ENCODE measurements around the gene PGA5. TPM values are rescaled to one million over a fixed set of nuclear protein-coding genes. Genes with fewer than 3 reads are reported as not detected.

Gene PGA5
- polyA plus RNA-seq, 1 donor from 2014 or later: not detected

DNA sequence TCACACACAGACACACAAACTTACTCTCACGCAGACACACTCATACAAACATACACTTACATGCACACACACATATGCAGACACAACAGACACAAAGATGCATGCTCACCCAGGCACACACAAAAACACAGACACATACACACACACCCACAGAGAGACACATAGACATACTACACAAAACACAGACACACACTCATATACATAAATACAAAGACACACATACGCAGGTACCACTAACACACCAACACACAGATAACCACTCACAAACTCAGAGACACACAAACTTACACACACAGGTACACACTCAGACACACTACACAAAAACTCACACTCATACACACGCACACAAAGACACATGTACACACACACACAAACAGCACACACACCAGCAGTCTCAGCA is 31.8 kb downstream of the PGA5 start:
- Mint-ChIP-seq H3K4me3 (no peak overlapping the region), H3K27ac (no peak overlapping the region), H3K27me3 (no peaks in the 10 kb centered on the region)

DNA sequence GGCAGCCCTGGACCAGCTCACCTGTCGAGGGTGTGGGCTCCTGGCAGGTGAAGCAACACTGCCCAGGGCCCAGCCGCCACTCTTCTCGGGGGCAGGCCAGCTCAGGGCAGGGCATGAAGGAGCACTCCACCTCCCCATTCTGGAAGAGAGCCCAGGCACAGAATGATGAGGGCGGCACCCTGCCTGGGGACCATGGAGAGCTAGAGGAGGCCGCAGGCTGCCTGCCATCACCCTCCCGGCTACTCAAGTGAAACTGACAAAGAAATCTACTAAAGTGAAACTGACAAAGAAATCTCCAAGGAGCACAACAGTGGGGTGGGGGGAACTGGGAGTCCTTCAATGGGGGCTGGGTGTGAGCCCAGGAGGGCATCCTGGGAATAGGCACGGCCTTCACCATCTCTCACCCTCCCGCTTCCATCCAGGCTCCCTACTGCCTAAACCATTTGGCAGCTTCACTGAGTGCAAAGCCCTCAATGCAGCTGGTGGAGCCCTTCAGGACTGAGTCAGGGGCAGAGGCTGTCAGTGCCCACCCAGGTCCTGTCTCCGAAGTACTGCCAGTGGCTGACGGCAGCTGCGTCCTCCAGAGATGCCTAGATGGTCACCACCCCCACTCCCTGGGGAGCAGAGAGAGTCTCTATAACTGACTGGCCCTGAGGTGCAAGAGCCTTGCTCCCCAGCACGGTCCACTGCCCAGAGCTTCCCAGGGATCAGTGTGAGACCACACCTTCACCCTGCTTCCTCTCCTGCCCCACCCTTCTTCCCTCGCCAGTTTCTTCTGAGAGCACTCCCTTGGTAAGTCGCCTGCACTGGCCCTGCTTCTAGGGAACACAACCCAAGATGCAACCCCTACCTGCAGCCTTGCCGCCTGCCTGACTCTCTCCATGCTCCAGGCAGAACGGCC is 32.5 kb downstream of the PGA5 start:
- no peak overlapping the region for H3K4me3 Mint-ChIP-seq
- no peak overlapping the region for H3K27ac Mint-ChIP-seq
- H3K36me3 Mint-ChIP-seq: no peaks in the 10 kb centered on the region
- no peaks in the 10 kb centered on the region for H3K9me3 Mint-ChIP-seq
- peaks cover 0 to 2% (median 0%) of the 10 kb centered on the region in 3 donors for H3K4me1 Mint-ChIP-seq
- no peaks in the 10 kb centered on the region for H3K27me3 Mint-ChIP-seq

More for the DNA sequence above, 31.8 kb downstream of the PGA5 start:
- Mint-ChIP-seq H3K4me1 (peaks cover 0 to 2% (median 0%) of the 10 kb centered on the region in 3 donors), H3K36me3 (no peaks in the 10 kb centered on the region), H3K9me3 (no peaks in the 10 kb centered on the region)

- H3K27ac Mint-ChIP-seq: no peak overlapping the region
Measured at GRCh38 chr11:61274084-61274483, 33.1 kb downstream of the PGA5 start.

GRCh38 chr11:61275191-61275590 is 34.2 kb downstream of the PGA5 start:
- no peaks in the 10 kb centered on the region for H3K36me3 Mint-ChIP-seq
- no peak overlapping the region for H3K4me3 Mint-ChIP-seq
- no peaks in the 10 kb centered on the region for H3K9me3 Mint-ChIP-seq
- no peaks in the 10 kb centered on the region for H3K4me1 Mint-ChIP-seq
- H3K27me3 Mint-ChIP-seq: no peaks in the 10 kb centered on the region
- no peak overlapping the region for H3K27ac Mint-ChIP-seq

More at GRCh38 chr11:61274084-61274483, 33.1 kb downstream of the PGA5 start:
- no peaks in the 10 kb centered on the region for H3K9me3 Mint-ChIP-seq
- no peaks in the 10 kb centered on the region for H3K27me3 Mint-ChIP-seq
- H3K4me1 Mint-ChIP-seq: no peaks in the 10 kb centered on the region
- H3K4me3 Mint-ChIP-seq: no peak overlapping the region
- no peaks in the 10 kb centered on the region for H3K36me3 Mint-ChIP-seq

- no peaks in the 10 kb centered on the region for H3K4me1 Mint-ChIP-seq
- no peaks in the 10 kb centered on the region for H3K9me3 Mint-ChIP-seq
- H3K27me3 Mint-ChIP-seq: no peaks in the 10 kb centered on the region
- H3K27ac Mint-ChIP-seq: no peak overlapping the region
- no peaks in the 10 kb centered on the region for H3K36me3 Mint-ChIP-seq
- no peak overlapping the region for H3K4me3 Mint-ChIP-seq
Measured at GRCh38 chr11:61277186-61278000, 36.4 kb downstream of the PGA5 start.

DNA sequence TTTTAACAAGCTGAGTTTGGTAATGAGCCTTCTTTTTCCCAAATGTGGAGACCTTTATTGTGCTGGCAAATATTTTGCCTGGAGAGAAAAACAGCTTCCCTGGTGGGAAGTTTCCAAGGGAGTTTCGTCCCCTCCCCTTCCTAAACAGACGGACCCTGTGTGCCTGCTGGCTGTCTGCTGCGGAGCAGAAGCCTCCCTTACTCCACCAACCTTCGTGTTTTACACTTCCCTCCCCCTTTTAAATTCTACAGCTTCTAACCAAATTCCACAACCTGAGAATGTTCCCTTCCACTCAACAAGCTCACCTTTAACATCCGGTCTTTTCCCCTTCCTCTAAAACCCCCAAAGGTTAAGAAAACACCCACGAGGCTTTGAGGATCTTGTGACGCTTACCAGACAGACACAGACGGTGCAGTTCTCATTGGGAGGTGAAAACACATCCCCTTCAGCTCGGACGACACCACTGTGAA is 37.1 kb downstream of the PGA5 start:
- Mint-ChIP-seq H3K4me3 (no peak overlapping the region), H3K36me3 (no peaks in the 10 kb centered on the region), H3K4me1 (no peaks in the 10 kb centered on the region), H3K27me3 (no peaks in the 10 kb centered on the region), H3K27ac (no peak overlapping the region), H3K9me3 (no peaks in the 10 kb centered on the region)

- Mint-ChIP-seq H3K27me3 (no peaks in the 10 kb centered on the region), H3K36me3 (peaks cover 2% of the 10 kb centered on the region), H3K9me3 (no peaks in the 10 kb centered on the region), H3K27ac (no peak overlapping the region), H3K4me3 (peak overlapping the region in 1 of 4 donors; percentile 10), H3K4me1 (no peaks in the 10 kb centered on the region)
Measured at GRCh38 chr11:61279934-61280659, 39.1 kb downstream of the PGA5 start.

DNA sequence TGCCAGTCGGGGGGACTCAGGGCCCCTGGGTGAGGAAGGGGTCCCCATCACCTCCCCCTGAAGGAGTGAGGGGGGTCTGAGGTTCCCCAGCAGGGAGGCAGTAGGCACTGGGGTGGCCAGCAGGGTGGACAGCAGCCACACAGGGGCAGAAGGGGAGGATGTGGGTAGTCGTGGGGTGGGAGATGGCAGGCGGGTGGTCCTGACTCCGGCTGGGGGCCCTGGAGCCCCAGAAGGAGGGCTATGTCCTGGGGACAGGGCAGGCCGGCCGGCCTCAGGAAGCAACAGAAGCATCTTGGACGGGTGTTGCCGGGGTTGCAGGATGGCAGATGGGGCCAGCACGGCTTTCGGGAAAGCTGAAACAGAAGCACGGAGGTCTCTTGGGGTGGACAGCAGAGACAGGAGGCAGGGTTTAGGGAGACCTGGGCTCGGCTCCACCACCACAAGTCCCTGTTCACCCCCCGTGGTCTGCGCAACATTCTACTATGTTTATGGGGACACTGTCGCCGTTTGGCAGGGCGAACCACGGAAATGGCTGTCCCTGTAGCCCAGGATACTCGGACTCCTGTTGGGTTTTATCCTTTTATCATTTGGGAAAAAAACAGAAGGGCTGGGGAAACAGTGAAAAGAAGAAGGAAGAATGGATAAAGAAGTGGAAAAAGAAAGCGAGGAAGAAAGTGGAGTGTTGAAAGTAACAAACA is 40.1 kb downstream of the PGA5 start:
- Mint-ChIP-seq H3K27me3 (no peaks in the 10 kb centered on the region), H3K9me3 (no peaks in the 10 kb centered on the region), H3K27ac (no peak overlapping the region), H3K36me3 (peaks cover 2% of the 10 kb centered on the region), H3K4me3 (no peak overlapping the region), H3K4me1 (no peaks in the 10 kb centered on the region)

DNA sequence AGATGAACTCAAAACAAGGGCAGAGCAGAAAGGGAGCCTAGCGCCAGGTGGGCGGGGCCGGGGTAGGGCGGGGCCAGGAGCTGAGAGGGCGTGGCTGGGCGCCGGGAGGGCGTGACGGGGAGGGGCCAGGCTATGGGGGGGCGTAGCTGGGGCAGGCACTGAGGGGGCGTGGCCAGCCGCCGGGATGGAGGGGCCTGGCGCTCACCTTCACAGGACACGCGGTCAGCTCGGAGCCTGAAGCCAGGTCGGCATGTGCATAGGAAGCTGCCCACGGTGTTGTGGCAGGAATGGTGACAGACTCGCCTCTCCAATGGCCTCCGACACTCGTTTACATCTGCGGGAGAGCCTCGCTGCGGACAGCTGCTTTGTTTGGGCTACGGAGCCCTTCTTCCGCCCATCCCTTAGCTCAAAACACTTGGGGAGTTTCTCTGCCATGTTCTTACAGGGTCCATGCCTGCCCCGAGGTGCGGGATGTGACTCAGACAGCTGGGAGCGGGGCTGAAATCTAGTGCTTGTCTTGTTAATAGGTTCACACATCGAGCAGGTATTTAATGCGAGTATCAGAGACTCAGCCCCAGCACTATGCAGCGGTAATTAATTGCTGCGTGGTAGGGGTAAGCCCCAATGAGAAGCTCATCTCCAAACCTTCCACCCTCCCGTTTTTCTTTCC is 40.7 kb downstream of the PGA5 start:
- H3K4me3 Mint-ChIP-seq: no peak overlapping the region
- no peaks in the 10 kb centered on the region for H3K9me3 Mint-ChIP-seq
- H3K27me3 Mint-ChIP-seq: no peaks in the 10 kb centered on the region
- H3K36me3 Mint-ChIP-seq: peaks cover 2% of the 10 kb centered on the region
- no peaks in the 10 kb centered on the region for H3K4me1 Mint-ChIP-seq
- no peak overlapping the region for H3K27ac Mint-ChIP-seq

GRCh38 chr11:61283613-61284012 is 42.6 kb downstream of the PGA5 start:
- H3K9me3 Mint-ChIP-seq: no peaks in the 10 kb centered on the region

DNA sequence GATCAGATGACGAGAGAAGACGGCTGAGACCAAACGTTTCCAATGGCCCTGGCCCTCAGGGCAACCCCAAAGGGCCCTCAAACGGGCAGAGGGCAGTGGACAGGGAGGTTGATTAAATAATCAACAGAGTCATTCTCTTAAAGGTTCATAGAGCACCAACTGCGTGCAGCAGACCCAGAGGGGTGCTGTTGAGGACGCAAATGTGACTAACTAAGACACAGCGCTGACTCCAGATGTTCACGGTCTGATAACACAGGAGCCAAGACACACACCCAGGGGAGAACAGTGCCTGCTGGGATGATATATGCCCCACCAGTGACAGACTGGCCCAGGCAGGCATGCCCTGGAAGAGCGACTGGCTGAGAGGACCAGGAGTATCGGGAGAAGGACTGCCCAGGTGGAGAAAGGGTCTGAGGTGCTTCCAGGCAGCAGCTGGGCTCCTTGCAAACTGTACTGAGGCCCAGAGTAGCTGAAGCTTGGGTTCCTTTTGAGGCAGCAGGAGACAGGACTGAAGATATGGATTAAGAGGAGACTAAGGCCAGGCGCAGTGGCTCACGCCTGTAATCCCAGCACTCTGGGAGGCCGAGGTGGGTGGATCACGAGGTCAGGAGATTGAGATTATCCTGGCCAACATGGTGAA is 46.5 kb downstream of the PGA5 start:
- Mint-ChIP-seq H3K27me3 (no peaks in the 10 kb centered on the region), H3K36me3 (peaks cover 2% of the 10 kb centered on the region), H3K9me3 (no peaks in the 10 kb centered on the region), H3K4me3 (no peak overlapping the region), H3K4me1 (peaks cover 0 to 1% (median 0%) of the 10 kb centered on the region in 3 donors), H3K27ac (no peak overlapping the region)

More at GRCh38 chr11:61283613-61284012, 42.6 kb downstream of the PGA5 start:
- H3K36me3 Mint-ChIP-seq: peaks cover 2% of the 10 kb centered on the region
- no peaks in the 10 kb centered on the region for H3K27me3 Mint-ChIP-seq
- no peak overlapping the region for H3K27ac Mint-ChIP-seq
- peak overlapping the region in 1 of 4 donors; percentile 34 for H3K4me3 Mint-ChIP-seq
- H3K4me1 Mint-ChIP-seq: peaks cover 0 to 1% (median 0%) of the 10 kb centered on the region in 3 donors

DNA sequence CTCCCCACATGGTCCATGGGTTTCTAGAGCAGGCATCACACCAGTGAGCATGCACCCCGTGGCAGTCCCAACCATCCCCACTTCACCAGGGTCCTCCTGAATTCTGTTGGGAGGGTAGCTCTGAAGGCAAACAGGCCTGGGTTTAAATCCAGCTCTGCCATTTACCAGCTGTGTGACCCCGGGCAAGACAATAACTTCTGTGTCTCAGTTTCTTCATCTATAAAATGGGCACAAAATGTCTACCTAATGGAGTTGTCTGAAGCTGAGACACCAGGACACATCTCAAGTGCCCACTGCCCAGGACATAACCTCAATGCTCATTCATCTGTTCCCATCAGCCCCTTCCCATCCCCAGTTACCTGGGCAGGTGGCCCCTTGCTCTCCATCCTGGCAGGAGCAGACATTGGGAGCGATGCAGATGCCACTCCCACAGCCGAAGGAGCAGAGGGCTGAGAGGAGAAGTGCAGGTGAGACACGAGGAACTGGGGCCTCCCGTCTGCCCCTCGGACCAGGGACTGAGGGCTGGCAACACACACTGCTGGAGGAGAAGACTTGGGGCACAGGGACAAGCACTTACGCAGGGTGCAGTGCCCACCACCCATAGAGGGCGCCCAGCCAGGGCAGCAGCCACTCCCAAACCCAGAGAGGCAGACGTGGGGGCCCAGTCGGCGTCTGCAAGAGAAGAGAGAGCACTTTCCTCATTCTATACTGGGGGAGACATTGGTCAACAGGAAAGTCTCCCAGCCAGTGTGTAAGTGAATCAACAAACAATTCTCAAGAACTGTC is 50.1 kb downstream of the PGA5 start:
- Mint-ChIP-seq H3K4me1 (peaks cover 4 to 9% (median 6%) of the 10 kb centered on the region in 3 donors), H3K36me3 (peaks cover 2% of the 10 kb centered on the region), H3K9me3 (no peaks in the 10 kb centered on the region), H3K27me3 (peaks cover 7% of the 10 kb centered on the region), H3K4me3 (peak overlapping the region in 2 of 4 donors; percentile 21 to 28), H3K27ac (no peak overlapping the region)

- Mint-ChIP-seq H3K9me3 (no peaks in the 10 kb centered on the region), H3K36me3 (peaks cover 2% of the 10 kb centered on the region), H3K4me3 (peak overlapping the region in 2 of 4 donors; percentile 28 to 46), H3K27ac (no peak overlapping the region), H3K27me3 (peaks cover 7% of the 10 kb centered on the region), H3K4me1 (peaks cover 6 to 10% (median 7%) of the 10 kb centered on the region in 3 donors)
Measured at GRCh38 chr11:61292356-61292755, 51.4 kb downstream of the PGA5 start.

Data from IgD-negative memory B cell (primary cell).